Calu3 (cell line): ENCODE results near the gene TTC34. TPM values are rescaled to one million over a fixed set of nuclear protein-coding genes. Genes with fewer than 3 reads are reported as not detected.
"Not testable (repeated sequence)": the region's sequence is repeated elsewhere in the genome, so short reads cannot be mapped to it uniquely, and the experiment has no call there.

Experiments
- BruUV-seq: library from RNA; stranded (reverse); fragments of 400-500 nt; replicated peaks from 2 replicates; lab custom pipeline; 2021; lab: Mats Ljungman, UMichigan
- CTCF ChIA-PET: fragments of 300-600 bp; sonication (Branson Sonifier 250); formaldehyde crosslinking; loops from one replicate; lab custom pipeline; 2022; ENCODE audit warnings: antibody characterized with exemption; lab: Charles Lee
- DNase-seq: peaks from one replicate; pipeline ENCODE4 v3.0.0; 2022
- H3K27ac Mint-ChIP-seq: one replicate; pipeline ENCODE4 v1.8.0; 2022; ENCODE audit warnings: mixed read lengths; ENCODE audit not compliant: unreplicated experiment
- H3K27me3 Mint-ChIP-seq: one replicate; pipeline ENCODE4 v1.8.0; 2022; ENCODE audit warnings: mixed read lengths; ENCODE audit not compliant: unreplicated experiment
- H3K36me3 Mint-ChIP-seq: one replicate; pipeline ENCODE4 v1.8.0; 2022; ENCODE audit warnings: mild to moderate bottlenecking, moderate library complexity, mixed read lengths; ENCODE audit not compliant: insufficient read depth, unreplicated experiment
- H3K4me1 Mint-ChIP-seq: one replicate; pipeline ENCODE4 v1.8.0; 2022; ENCODE audit warnings: mild to moderate bottlenecking, low read depth, mixed read lengths; ENCODE audit not compliant: unreplicated experiment
- H3K4me3 Mint-ChIP-seq: one replicate; pipeline ENCODE4 v1.8.0; 2022; ENCODE audit warnings: mild to moderate bottlenecking, low read depth, moderate library complexity, mixed read lengths; ENCODE audit not compliant: unreplicated experiment
- H3K9me3 Mint-ChIP-seq: one replicate; pipeline ENCODE4 v1.8.0; 2022; ENCODE audit warnings: low read depth, mixed read lengths; ENCODE audit not compliant: unreplicated experiment
- intact Hi-C: fragments of 100-400 bp; cut with micrococcal nuclease; formaldehyde crosslinking; loops from one replicate; pipeline ENCODE4 v1.10.0; 2022; ENCODE audit not compliant: unreplicated experiment
- total RNA-seq: library from RNA; stranded (reverse); gene quantifications from 2 replicates; pipeline ENCODE4 v1.2.3, GENCODE V29; 2022

Gene TTC34
- total RNA-seq, 1 experiment from 2014 or later = 1.3 TPM

- H3K4me1 Mint-ChIP-seq, BruUV-seq, H3K36me3 Mint-ChIP-seq, DNase-seq, H3K9me3 Mint-ChIP-seq, CTCF ChIA-PET, H3K4me3 Mint-ChIP-seq, intact Hi-C loops, H3K27ac Mint-ChIP-seq: not testable (repeated sequence)
- peaks cover 25% of the 10 kb centered on the region for H3K27me3 Mint-ChIP-seq
Observed at GRCh38 chr1:2685671-2686070, 115.8 kb downstream of the TTC34 start.

GRCh38 chr1:2684878-2685277 is 116.6 kb downstream of the TTC34 start:
- H3K4me1 Mint-ChIP-seq, BruUV-seq, intact Hi-C loops, H3K36me3 Mint-ChIP-seq, H3K4me3 Mint-ChIP-seq, H3K9me3 Mint-ChIP-seq, CTCF ChIA-PET, DNase-seq, H3K27ac Mint-ChIP-seq: not testable (repeated sequence)
- peaks cover 25% of the 10 kb centered on the region for H3K27me3 Mint-ChIP-seq

GRCh38 chr1:2684000-2684399 is 117.5 kb downstream of the TTC34 start:
- DNase-seq, BruUV-seq, H3K4me1 Mint-ChIP-seq, CTCF ChIA-PET, intact Hi-C loops, H3K27ac Mint-ChIP-seq, H3K4me3 Mint-ChIP-seq, H3K36me3 Mint-ChIP-seq, H3K9me3 Mint-ChIP-seq: not testable (repeated sequence)
- H3K27me3 Mint-ChIP-seq = peaks cover 25% of the 10 kb centered on the region

- intact Hi-C loops, BruUV-seq, H3K9me3 Mint-ChIP-seq, CTCF ChIA-PET, H3K4me1 Mint-ChIP-seq, DNase-seq, H3K36me3 Mint-ChIP-seq, H3K4me3 Mint-ChIP-seq, H3K27ac Mint-ChIP-seq: not testable (repeated sequence)
- peaks cover 24% of the 10 kb centered on the region for H3K27me3 Mint-ChIP-seq
Observed at GRCh38 chr1:2683321-2683741, 118.2 kb downstream of the TTC34 start.

GRCh38 chr1:2682879-2683278 is 118.6 kb downstream of the TTC34 start:
- intact Hi-C loops, H3K27ac Mint-ChIP-seq, H3K36me3 Mint-ChIP-seq, DNase-seq, CTCF ChIA-PET, H3K4me1 Mint-ChIP-seq, H3K4me3 Mint-ChIP-seq, BruUV-seq, H3K9me3 Mint-ChIP-seq: not testable (repeated sequence)
- H3K27me3 Mint-ChIP-seq = peaks cover 19% of the 10 kb centered on the region

- H3K27me3 Mint-ChIP-seq, H3K9me3 Mint-ChIP-seq, H3K4me1 Mint-ChIP-seq, DNase-seq, BruUV-seq, CTCF ChIA-PET, H3K4me3 Mint-ChIP-seq, H3K27ac Mint-ChIP-seq, intact Hi-C loops, H3K36me3 Mint-ChIP-seq: not testable (repeated sequence)
Observed at GRCh38 chr1:2676726-2677125, 124.8 kb downstream of the TTC34 start.

GRCh38 chr1:2671656-2672055 is 129.8 kb downstream of the TTC34 start:
- H3K27ac Mint-ChIP-seq, CTCF ChIA-PET, BruUV-seq, DNase-seq, H3K4me3 Mint-ChIP-seq, H3K4me1 Mint-ChIP-seq, intact Hi-C loops, H3K9me3 Mint-ChIP-seq, H3K36me3 Mint-ChIP-seq, H3K27me3 Mint-ChIP-seq: not testable (repeated sequence)

- H3K4me1 Mint-ChIP-seq, H3K36me3 Mint-ChIP-seq, CTCF ChIA-PET, H3K4me3 Mint-ChIP-seq, DNase-seq, BruUV-seq, H3K9me3 Mint-ChIP-seq, intact Hi-C loops, H3K27ac Mint-ChIP-seq: not testable (repeated sequence)
- H3K27me3 Mint-ChIP-seq = peaks cover 15% of the 10 kb centered on the region
Observed at GRCh38 chr1:2659806-2660205, 141.7 kb downstream of the TTC34 start.

GRCh38 chr1:2657909-2658308 is 143.6 kb downstream of the TTC34 start:
- not testable (repeated sequence) for H3K27ac Mint-ChIP-seq

GRCh38 chr1:2657124-2657523 is 144.4 kb downstream of the TTC34 start:
- H3K27me3 Mint-ChIP-seq = peaks cover 42% of the 10 kb centered on the region
- H3K27ac Mint-ChIP-seq, intact Hi-C loops, BruUV-seq, H3K9me3 Mint-ChIP-seq, H3K4me3 Mint-ChIP-seq, DNase-seq, H3K4me1 Mint-ChIP-seq, CTCF ChIA-PET, H3K36me3 Mint-ChIP-seq: not testable (repeated sequence)

More at GRCh38 chr1:2657909-2658308, 143.6 kb downstream of the TTC34 start:
- DNase-seq, H3K9me3 Mint-ChIP-seq, CTCF ChIA-PET, H3K4me1 Mint-ChIP-seq, BruUV-seq, intact Hi-C loops, H3K4me3 Mint-ChIP-seq, H3K36me3 Mint-ChIP-seq: not testable (repeated sequence)
- peaks cover 34% of the 10 kb centered on the region for H3K27me3 Mint-ChIP-seq
